Measurements from ENCODE around the gene CIAPIN1.

DNA sequence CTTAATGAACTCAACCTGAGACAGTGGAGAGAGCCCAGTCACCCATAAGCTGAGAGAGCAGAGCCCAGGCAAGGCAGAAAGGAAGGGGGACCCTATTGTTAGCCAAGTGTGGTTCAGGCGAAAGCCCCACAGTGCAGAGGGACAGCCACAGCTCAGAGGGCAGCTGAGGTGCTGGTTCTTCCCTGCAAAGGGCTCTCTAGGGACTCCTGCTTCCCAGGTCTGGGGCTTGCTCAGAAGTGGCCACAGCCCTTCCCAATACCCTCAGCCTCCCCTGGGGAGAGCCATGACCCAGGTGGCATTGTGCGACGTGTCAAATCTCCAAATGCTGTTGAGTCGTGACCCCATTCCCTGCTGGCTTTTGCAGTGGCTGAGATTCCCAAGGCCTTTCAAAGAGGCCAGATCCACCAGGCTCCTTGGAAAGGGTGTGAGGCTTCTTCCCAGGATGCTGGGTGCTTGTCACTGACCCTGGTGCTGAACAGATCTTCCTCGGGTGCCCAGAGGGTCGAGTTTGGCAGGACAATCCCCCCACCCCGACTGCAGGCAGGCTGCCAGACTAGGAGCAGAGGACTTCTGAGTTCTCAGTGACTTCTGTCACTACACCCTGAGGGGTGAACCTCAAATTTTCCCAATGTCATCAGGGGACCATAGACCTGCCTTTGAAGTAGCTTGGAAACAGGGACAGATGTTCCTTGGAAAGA lies 45.1 kb downstream of the CIAPIN1 start:
- TF ChIP-seq, protein P1, sequence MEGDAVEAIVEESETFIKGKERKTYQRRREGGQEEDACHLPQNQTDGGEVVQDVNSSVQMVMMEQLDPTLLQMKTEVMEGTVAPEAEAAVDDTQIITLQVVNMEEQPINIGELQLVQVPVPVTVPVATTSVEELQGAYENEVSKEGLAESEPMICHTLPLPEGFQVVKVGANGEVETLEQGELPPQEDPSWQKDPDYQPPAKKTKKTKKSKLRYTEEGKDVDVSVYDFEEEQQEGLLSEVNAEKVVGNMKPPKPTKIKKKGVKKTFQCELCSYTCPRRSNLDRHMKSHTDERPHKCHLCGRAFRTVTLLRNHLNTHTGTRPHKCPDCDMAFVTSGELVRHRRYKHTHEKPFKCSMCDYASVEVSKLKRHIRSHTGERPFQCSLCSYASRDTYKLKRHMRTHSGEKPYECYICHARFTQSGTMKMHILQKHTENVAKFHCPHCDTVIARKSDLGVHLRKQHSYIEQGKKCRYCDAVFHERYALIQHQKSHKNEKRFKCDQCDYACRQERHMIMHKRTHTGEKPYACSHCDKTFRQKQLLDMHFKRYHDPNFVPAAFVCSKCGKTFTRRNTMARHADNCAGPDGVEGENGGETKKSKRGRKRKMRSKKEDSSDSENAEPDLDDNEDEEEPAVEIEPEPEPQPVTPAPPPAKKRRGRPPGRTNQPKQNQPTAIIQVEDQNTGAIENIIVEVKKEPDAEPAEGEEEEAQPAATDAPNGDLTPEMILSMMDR (IDR thresholded peaks at IDR 0.05): no peak
- TF ChIP-seq EZH2phosphoT487 (IDR thresholded peaks at IDR 0.05; ENCODE audit: borderline replicate concordance, low read depth): no peak
